GM19240 (cell line): ENCODE measurements around the gene RERE.

Experiments
- DNase-seq: peaks from one replicate; pipeline ENCODE4 v3.0.0; 2011; ENCODE audit warnings: low spot score; ENCODE audit not compliant: insufficient read length

The RERE gene

GRCh38 chr1:8312235-8313218 is 504.9 kb downstream of the RERE start:
- no peak for DNase-seq

GRCh38 chr1:8311068-8311718 is 506.2 kb downstream of the RERE start:
- DNase-seq, result no peak

GRCh38 chr1:8307628-8308027 is 509.8 kb downstream of the RERE start:
- DNase-seq, result no peak

GRCh38 chr1:8303876-8304275 is 513.6 kb downstream of the RERE start:
- no peak for DNase-seq

- DNase-seq, result no peak
Measured at GRCh38 chr1:8303141-8303540, 514.3 kb downstream of the RERE start.
